GM10847 (cell line): Measurements from ENCODE around the gene HTRA2.

ENCODE experiments used
- POLR2A ChIP-seq: IDR thresholded peaks from 2 replicates; pipeline ENCODE4 v1.6.1; 2011; ENCODE audit not compliant: insufficient read length; ENCODE audit errors: extremely low read depth

HTRA2 gene

DNA sequence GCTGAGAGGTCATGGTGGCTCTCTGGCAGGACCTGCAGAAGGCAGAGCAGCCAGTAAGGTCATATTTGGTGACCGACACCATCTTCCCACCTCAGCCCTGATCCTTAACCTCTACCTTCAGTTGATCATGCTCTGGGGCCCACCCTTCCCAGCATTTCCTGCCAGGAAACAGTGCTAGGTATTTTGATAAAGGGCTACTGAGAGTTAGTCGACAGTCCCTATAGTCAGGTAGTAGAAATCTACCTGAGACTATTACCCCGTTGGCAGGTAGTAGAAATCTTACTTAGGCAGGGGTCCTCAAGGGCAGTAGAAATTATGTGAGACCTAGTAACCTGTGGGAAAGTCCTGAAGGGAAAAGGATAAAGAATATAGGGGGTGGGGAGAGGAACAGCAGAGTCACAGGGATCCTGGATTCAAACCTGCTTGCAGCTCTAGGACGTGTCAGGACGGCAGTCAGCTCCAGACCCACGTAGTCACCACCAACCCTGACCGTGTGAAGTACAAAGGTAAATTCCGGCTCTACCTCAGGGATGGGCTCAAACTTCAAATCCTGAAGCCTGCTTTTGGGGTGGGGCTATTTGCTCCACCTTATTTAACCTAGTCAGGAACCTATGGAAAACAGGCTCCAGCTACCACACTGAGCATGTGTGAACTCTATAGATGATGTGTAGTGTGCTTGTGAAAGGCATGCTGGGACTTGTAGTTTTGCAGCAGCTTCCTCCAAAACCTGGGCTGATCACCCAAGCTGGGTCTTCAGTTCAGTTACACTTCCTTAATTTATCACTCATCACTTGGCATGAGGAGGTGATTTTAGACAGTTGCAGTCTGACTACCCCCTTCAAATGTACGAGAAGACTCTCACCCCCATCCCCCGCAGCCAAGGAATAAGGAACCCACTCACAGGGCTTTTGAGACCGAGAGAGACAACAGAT is 3.8 kb upstream of the HTRA2 start, which contains the start of gene DQX1:
Gene DQX1, minus strand, starts transcription at position 515 of the 932 bp plus-strand sequence. Its CDS starts 502 bp downstream, at position 13.
- no peak for TF ChIP-seq POLR2A

- no peak for TF ChIP-seq POLR2A
Measured at GRCh38 chr2:74526649-74527230, 3.0 kb upstream of the HTRA2 start.

GRCh38 chr2:74527741-74528140 is 2.0 kb upstream of the HTRA2 start:
- TF ChIP-seq POLR2A = no peak

- TF ChIP-seq POLR2A = no peak
Measured at GRCh38 chr2:74528600-74529356, 955 bp upstream of the HTRA2 start.

DNA sequence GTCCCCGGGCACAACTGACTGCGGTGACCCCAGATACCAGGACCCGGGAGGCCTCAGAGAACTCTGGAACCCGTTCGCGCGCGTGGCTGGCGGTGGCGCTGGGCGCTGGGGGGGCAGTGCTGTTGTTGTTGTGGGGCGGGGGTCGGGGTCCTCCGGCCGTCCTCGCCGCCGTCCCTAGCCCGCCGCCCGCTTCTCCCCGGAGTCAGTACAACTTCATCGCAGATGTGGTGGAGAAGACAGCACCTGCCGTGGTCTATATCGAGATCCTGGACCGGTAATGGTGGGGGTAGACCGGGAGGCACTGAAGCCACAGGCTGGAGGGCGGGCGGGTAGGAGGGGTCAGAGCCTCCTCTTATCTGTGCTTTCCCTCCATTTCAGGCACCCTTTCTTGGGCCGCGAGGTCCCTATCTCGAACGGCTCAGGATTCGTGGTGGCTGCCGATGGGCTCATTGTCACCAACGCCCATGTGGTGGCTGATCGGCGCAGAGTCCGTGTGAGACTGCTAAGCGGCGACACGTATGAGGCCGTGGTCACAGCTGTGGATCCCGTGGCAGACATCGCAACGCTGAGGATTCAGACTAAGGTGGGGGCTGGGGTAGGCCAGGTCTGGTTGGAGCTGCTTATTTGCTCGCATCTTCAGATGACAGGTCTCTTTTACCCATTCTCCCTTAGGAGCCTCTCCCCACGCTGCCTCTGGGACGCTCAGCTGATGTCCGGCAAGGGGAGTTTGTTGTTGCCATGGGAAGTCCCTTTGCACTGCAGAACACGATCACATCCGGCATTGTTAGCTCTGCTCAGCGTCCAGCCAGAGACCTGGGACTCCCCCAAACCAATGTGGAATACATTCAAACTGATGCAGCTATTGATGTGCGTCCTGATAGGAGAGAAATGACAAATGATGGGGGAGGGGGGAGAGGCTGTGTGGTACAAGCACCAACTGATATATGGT is 780 bp downstream of the HTRA2 start:
- TF ChIP-seq POLR2A = no peak

GRCh38 chr2:74531666-74532065 is 1.9 kb downstream of the HTRA2 start:
- no peak for TF ChIP-seq POLR2A

- no peak for TF ChIP-seq POLR2A
Measured at GRCh38 chr2:74532222-74532621, 2.5 kb downstream of the HTRA2 start.

DNA sequence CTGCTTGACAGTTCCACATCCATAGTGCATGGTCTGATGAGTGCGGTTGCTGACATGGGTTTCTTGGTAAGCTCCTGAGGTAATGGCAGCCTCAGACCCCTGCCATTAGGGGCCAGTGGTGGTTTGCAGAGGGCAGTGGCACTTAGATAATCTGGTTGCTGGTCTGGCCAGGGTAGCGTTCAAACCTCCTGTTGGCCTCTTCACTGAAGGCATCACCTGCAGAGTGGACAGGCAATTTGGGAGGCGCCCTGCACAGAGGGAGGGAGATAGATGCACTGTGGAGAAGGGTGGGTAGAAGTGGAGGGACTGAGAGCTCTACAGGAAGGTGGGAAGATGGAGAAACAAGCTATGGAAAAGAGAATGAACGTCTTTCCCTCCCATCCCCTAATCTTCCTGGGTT is 3.7 kb downstream of the HTRA2 start:
- no peak for TF ChIP-seq POLR2A

DNA sequence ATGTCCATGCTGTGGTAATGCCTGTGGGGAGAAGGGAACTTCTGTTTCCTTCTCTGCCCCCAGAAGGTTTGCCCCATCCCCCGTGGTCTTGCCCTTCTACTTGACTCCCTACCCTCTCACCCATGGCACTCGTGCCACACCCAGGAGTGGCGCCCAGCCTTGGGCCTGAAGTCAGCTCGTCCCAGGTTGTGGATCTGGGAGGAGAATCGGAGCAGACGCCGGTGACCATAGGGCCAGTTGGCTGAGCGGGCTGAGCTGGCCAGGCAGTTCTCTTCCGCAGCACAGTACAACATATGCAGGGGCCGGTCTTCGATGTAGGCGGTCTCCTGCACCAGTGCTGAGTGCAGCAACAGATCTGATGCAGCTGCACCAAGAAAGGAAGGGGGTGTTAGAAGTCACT is 4.7 kb downstream of the HTRA2 start:
- TF ChIP-seq POLR2A = no peak

DNA sequence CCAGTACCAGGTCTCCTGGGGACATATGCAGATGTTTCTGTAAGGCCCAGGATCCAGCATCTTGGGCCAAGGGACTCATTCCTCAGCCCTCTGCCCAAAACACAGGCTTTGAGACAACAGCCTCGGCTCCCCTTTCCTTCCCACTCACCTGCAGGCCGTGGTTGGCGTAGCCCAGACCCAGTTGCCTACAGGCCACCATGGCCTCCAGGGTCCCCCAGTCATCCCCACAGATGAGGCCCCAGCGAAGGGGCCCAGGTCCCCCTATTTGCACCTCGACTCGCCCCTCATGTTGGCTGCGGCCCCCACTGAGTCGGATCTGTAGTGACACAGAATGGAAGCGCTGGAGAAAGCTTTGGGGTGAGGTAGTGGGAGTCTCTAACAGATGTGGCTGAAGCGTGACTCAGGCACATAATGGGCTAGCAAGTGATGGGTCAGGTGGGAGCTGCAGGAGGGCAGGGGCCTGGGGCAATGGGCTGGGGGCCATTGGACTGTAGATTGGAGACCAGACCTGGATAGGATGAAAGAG is 5.8 kb downstream of the HTRA2 start:
- TF ChIP-seq POLR2A = no peak

- no peak for TF ChIP-seq POLR2A
Measured at GRCh38 chr2:74536166-74536950, 6.6 kb downstream of the HTRA2 start.

GRCh38 chr2:74537140-74537539 is 7.4 kb downstream of the HTRA2 start:
- no peak for TF ChIP-seq POLR2A

- no peak for TF ChIP-seq POLR2A
Measured at GRCh38 chr2:74538881-74539339, 9.2 kb downstream of the HTRA2 start.
